ENCODE measurements around the gene CNTROB. TPM values are rescaled to one million over a fixed set of nuclear protein-coding genes. Genes with fewer than 3 reads are reported as not detected.
"Not testable (repeated sequence)": the region's sequence is repeated elsewhere in the genome, so short reads cannot be mapped to it uniquely, and the experiment has no call there.

The CNTROB gene
- total RNA-seq, 1 donor from 2014 or later, result 62.7 TPM

GRCh38 chr17:7950578-7950977 is 18.6 kb downstream of the CNTROB start:
- Histone ChIP-seq H3K27ac (peak overlapping the region; percentile 30), H3K9me3 (no peaks in the 10 kb centered on the region), H3K36me3 (peaks cover 45% of the 10 kb centered on the region), H3K27me3 (no peaks in the 10 kb centered on the region), H3K4me1 (no peaks in the 10 kb centered on the region), H3K4me3 (no peak overlapping the region)
- DNase-seq, result no peak
- intact Hi-C loops (cut with DNase I), result no loop called here
- ATAC-seq, result no peak
- TF ChIP-seq, protein P1, sequence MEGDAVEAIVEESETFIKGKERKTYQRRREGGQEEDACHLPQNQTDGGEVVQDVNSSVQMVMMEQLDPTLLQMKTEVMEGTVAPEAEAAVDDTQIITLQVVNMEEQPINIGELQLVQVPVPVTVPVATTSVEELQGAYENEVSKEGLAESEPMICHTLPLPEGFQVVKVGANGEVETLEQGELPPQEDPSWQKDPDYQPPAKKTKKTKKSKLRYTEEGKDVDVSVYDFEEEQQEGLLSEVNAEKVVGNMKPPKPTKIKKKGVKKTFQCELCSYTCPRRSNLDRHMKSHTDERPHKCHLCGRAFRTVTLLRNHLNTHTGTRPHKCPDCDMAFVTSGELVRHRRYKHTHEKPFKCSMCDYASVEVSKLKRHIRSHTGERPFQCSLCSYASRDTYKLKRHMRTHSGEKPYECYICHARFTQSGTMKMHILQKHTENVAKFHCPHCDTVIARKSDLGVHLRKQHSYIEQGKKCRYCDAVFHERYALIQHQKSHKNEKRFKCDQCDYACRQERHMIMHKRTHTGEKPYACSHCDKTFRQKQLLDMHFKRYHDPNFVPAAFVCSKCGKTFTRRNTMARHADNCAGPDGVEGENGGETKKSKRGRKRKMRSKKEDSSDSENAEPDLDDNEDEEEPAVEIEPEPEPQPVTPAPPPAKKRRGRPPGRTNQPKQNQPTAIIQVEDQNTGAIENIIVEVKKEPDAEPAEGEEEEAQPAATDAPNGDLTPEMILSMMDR (IDR thresholded peaks at IDR 0.05), result no peak

GRCh38 chr17:7951143-7951792 is 19.3 kb downstream of the CNTROB start:
- TF ChIP-seq, protein P1 (IDR thresholded peaks at IDR 0.05), result no peak
- Histone ChIP-seq H3K27me3 (no peaks in the 10 kb centered on the region), H3K4me1 (peaks cover 4% of the 10 kb centered on the region), H3K36me3 (peaks cover 38% of the 10 kb centered on the region), H3K4me3 (peak overlapping the region; percentile 35), H3K9me3 (no peaks in the 10 kb centered on the region), H3K27ac (peak overlapping the region; percentile 55)
- ATAC-seq (peak; percentile 56), DNase-seq (no peak)
- intact Hi-C loops (cut with DNase I), result no loop called here

DNA sequence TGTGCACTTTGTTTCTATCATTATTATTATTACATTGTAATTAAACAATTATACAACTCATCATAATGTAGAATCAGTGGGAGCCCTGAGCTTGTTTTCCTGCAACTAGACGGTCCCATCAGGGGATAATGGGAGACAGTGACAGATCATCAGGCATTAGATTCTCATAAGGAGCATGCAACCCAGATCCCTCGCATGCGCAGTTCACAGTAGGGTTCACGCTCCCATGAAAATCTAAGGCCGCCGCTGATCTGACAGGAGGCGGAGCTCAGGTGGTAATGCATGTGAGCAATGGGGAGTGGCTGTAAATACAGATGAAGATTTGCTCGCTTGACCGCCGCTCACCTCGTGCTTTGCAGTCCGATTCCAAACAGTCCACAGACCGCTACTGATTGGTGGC is 21.3 kb downstream of the CNTROB start:
- peaks cover 18% of the 10 kb centered on the region for H3K36me3 ChIP-seq
- H3K4me1 ChIP-seq; H3K27me3 ChIP-seq; intact Hi-C loops (cut with DNase I); DNase-seq; ATAC-seq; H3K9me3 ChIP-seq; H3K27ac ChIP-seq: not testable (repeated sequence)
- H3K4me3 ChIP-seq, result peak overlapping the region; percentile 35

- Histone ChIP-seq H3K36me3 (no peaks in the 10 kb centered on the region), H3K4me3 (no peak overlapping the region), H3K9me3 (no peaks in the 10 kb centered on the region), H3K27me3 (no peaks in the 10 kb centered on the region), H3K4me1 (peaks cover 6% of the 10 kb centered on the region), H3K27ac (peak overlapping the region; percentile 74)
- ATAC-seq, result peak; percentile 25
- intact Hi-C loops (cut with DNase I), result no loop called here
- DNase-seq, result no peak
- TF ChIP-seq, protein P1 (IDR thresholded peaks at IDR 0.05), result no peak
Observed at GRCh38 chr17:7955414-7956227, 23.6 kb downstream of the CNTROB start.

DNA sequence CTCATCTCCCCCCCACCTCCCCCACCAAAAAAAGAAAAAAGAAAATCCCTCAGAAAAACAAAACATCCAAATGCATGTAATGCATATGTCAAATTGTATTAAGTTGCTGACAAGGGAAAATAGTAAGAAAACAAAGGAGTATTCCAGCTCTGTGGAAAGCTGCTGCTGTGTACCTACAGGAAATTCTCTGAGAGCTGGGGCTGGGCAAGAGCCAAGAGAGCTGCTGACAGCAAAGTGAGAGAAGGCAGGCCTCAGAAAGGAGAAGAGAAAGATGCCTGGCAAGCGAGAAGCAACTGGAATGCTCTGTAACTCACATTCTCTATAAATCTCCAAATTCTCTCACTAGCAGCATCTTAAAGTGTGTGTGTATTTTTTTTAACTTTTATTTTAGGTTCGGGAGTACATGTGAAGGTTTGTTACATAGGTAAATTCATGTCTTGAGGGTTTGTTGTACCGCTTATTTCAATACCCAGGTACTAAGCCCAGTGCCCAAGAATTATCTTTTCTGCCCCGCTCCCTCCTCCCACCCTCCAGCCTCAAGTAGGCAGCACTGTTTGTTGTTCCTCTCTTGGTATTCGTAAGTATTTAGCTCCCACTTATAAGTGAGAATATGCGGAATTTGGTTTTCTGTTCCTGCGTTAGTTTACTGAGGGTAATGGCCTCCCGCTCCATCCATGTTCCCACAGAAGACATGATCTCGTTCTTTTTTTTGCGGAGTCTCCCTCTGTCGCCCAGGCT is 24.4 kb downstream of the CNTROB start:
- DNase-seq, result peak; percentile 74
- Histone ChIP-seq H3K36me3 (no peaks in the 10 kb centered on the region), H3K9me3 (no peaks in the 10 kb centered on the region), H3K27ac (peak overlapping the region; percentile 74), H3K4me1 (peaks cover 6% of the 10 kb centered on the region), H3K27me3 (no peaks in the 10 kb centered on the region), H3K4me3 (no peak overlapping the region)
- peak; percentile 80 for ATAC-seq
- intact Hi-C loops (cut with DNase I), result no loop called here
- TF ChIP-seq, protein P1 (IDR thresholded peaks at IDR 0.05), result no peak
